H1 (cell line): Measurements from ENCODE around the gene RELT. TPM values are rescaled to one million over a fixed set of nuclear protein-coding genes. Genes with fewer than 3 reads are reported as not detected.
A peak's percentile ranks its signal among the peaks of the same experiment; 100 is the strongest.

Experiments used
- CTCF ChIA-PET: fragments of 300-600 bp; sonication (Branson Sonifier 250); formaldehyde crosslinking; loops from one replicate; lab custom pipeline; 2021; ENCODE audit not compliant: partially characterized antibody; lab: Charles Lee
- POLR2A ChIA-PET: fragments of 300-600 bp; sonication (Branson Sonifier 250); formaldehyde crosslinking; loops from one replicate; lab custom pipeline; 2021; ENCODE audit warnings: inconsistent platforms; ENCODE audit not compliant: partially characterized antibody; lab: Charles Lee
- DNase-seq, 2 experiments: peaks; one replicate each; pipeline versions ENCODE4 v3.0.0 to v3.0.0-alpha.2; 2010 to 2022; ENCODE audit warnings: low spot score in 2 of 2, low read depth in 1 of 2, mixed read lengths in 1 of 2
- FAIRE-seq: peaks from 2 replicates; lab custom pipeline; 2011; peaks lifted over from hg19 to GRCh38; lab: Jason Lieb, UNC
- H2AFZ ChIP-seq: 2 replicates; pipeline ENCODE4 v1.8.1; 2012; ENCODE audit warnings: low read length, inconsistent platforms
- H2AK5ac ChIP-seq: 2 replicates; pipeline ENCODE4 v1.6.1; 2013; ENCODE audit warnings: low read depth, low read length
- H2BK120ac ChIP-seq: replicated peaks from 2 replicates; pipeline ENCODE3; 2013; ENCODE audit warnings: low read depth, low read length, inconsistent platforms
- H2BK12ac ChIP-seq: 2 replicates; pipeline ENCODE4 v1.6.1; 2013; ENCODE audit warnings: low read depth, low read length
- H2BK15ac ChIP-seq: 2 replicates; pipeline ENCODE4 v1.6.1; 2013; ENCODE audit warnings: low read length
- H2BK20ac ChIP-seq: 2 replicates; pipeline ENCODE4 v1.6.1; 2013; ENCODE audit warnings: low read length
- H2BK5ac ChIP-seq: 2 replicates; pipeline ENCODE4 v1.6.1; 2013; ENCODE audit warnings: low read depth, low read length
- H3K14ac ChIP-seq: 2 replicates; pipeline ENCODE4 v1.6.1; 2013; ENCODE audit warnings: inconsistent platforms; ENCODE audit not compliant: insufficient read length
- H3K18ac ChIP-seq: 2 replicates; pipeline ENCODE4 v1.6.1; 2013; ENCODE audit warnings: low read length; ENCODE audit errors: extremely low read depth
- H3K23ac ChIP-seq: 2 replicates; pipeline ENCODE4 v1.6.1; 2013; ENCODE audit warnings: inconsistent platforms; ENCODE audit not compliant: insufficient read length
- H3K23me2 ChIP-seq: 2 replicates; pipeline ENCODE4 v1.6.1; 2013; ENCODE audit warnings: low read depth, low read length
- H3K27ac ChIP-seq: 2 replicates; pipeline ENCODE4 v1.6.1; 2011; ENCODE audit warnings: low read depth, low read length, inconsistent platforms
- H3K27me3 ChIP-seq, 4 experiments: replicated peaks in 1 of 4; 1 replicate in 1 of 4; 2 replicates in 3 of 4; pipeline versions ENCODE4 v1.6.1 to v1.8.1; 2011 to 2013; ENCODE audit warnings: low read length in 3 of 4, mild to moderate bottlenecking in 3 of 4, inconsistent platforms in 2 of 4, mixed read lengths in 2 of 4, moderate library complexity in 1 of 4; ENCODE audit not compliant: control insufficient read depth in 3 of 4, insufficient read depth in 3 of 4; ENCODE audit errors: extremely low read depth in 1 of 4
- H3K36me3 ChIP-seq, 4 experiments: 2 replicates each; pipeline versions ENCODE4 v1.6.1 to v1.8.1; 2011 to 2013; ENCODE audit warnings: mild to moderate bottlenecking in 4 of 4, low read length in 3 of 4, moderate library complexity in 2 of 4, control low read depth in 1 of 4, inconsistent platforms in 1 of 4; ENCODE audit not compliant: insufficient read depth in 4 of 4, control insufficient read depth in 2 of 4
- H3K4ac ChIP-seq: replicated peaks from 2 replicates; pipeline ENCODE3; 2013; ENCODE audit warnings: low read length, low read depth, mixed read lengths, inconsistent platforms; ENCODE audit not compliant: insufficient read length
- H3K4me1 ChIP-seq, 4 experiments: replicated peaks in 1 of 4; 1 replicate in 1 of 4; 2 replicates in 3 of 4; pipeline versions ENCODE4 v1.6.1 to v1.8.1; 2011 to 2013; ENCODE audit warnings: low read length in 3 of 4, inconsistent platforms in 2 of 4, mixed read lengths in 1 of 4; ENCODE audit not compliant: insufficient read depth in 4 of 4, control insufficient read depth in 3 of 4
- H3K4me2 ChIP-seq, 2 experiments: 2 replicates each; pipeline versions ENCODE4 v1.6.1 to v1.8.1; 2011 to 2013; ENCODE audit warnings: low read depth in 2 of 2, low read length in 2 of 2, control low read depth in 1 of 2, inconsistent platforms in 1 of 2, mild to moderate bottlenecking in 1 of 2; ENCODE audit not compliant: insufficient read depth in 1 of 2
- H3K4me3 ChIP-seq, 4 experiments: fragments of 200-600, 300-600 bp in 1 of 4; sonication (generic), shearing (Covaris generic), sonication (Bioruptor Twin) in 1 of 4; 2 replicates each; pipeline versions ENCODE4 v1.5.1 to v1.8.1; 2011 to 2016; ENCODE audit warnings: low read length in 4 of 4, low read depth in 3 of 4, control low read depth in 2 of 4, inconsistent platforms in 2 of 4, mild to moderate bottlenecking in 2 of 4, mixed read lengths in 1 of 4, moderate library complexity in 1 of 4; ENCODE audit not compliant: insufficient read depth in 2 of 4; ENCODE audit errors: extremely low read depth in 1 of 4
- H3K56ac ChIP-seq: replicated peaks from 2 replicates; pipeline ENCODE3; 2013; ENCODE audit warnings: low read depth, mild to moderate bottlenecking, mixed read lengths, low read length, inconsistent platforms; ENCODE audit not compliant: insufficient read length
- H3K79me1 ChIP-seq: 2 replicates; pipeline ENCODE4 v1.6.1; 2013; ENCODE audit warnings: low read depth, low read length, control low read depth
- H3K79me2 ChIP-seq, 2 experiments: 2 replicates each; pipeline versions ENCODE4 v1.6.1 to v1.8.1; 2012 to 2013; ENCODE audit warnings: low read length in 2 of 2, mild to moderate bottlenecking in 2 of 2, inconsistent platforms in 1 of 2; ENCODE audit not compliant: insufficient read depth in 2 of 2, control insufficient read depth in 1 of 2
- H3K9ac ChIP-seq, 4 experiments: replicated peaks in 1 of 4; 1 replicate in 1 of 4; 2 replicates in 3 of 4; pipeline versions ENCODE4 v1.6.1 to v1.8.1; 2011 to 2013; ENCODE audit warnings: low read depth in 3 of 4, low read length in 3 of 4, control low read depth in 2 of 4, mild to moderate bottlenecking in 2 of 4, moderate library complexity in 2 of 4, inconsistent platforms in 1 of 4; ENCODE audit errors: extremely low read depth in 1 of 4
- H3K9me3 ChIP-seq, 2 experiments: 2 replicates each; pipeline versions ENCODE4 v1.6.1 to v1.8.1; 2012 to 2013; ENCODE audit warnings: mild to moderate bottlenecking in 2 of 2, moderate library complexity in 2 of 2, control low read depth in 1 of 2, inconsistent platforms in 1 of 2, low read depth in 1 of 2, low read length in 1 of 2, mixed read lengths in 1 of 2; ENCODE audit not compliant: insufficient read depth in 2 of 2
- H4K20me1 ChIP-seq, 2 experiments: replicated peaks in 1 of 2; 2 replicates each; pipeline versions ENCODE3 to v1.8.1; 2011 to 2013; ENCODE audit warnings: inconsistent platforms in 2 of 2, low read length in 2 of 2, mild to moderate bottlenecking in 1 of 2; ENCODE audit not compliant: insufficient read depth in 2 of 2, control insufficient read depth in 1 of 2
- H4K5ac ChIP-seq: 2 replicates; pipeline ENCODE4 v1.6.1; 2013; ENCODE audit warnings: low read length, low read depth, mixed read lengths, inconsistent platforms; ENCODE audit not compliant: insufficient read length
- H4K8ac ChIP-seq: 2 replicates; pipeline ENCODE4 v1.8.0; 2013; ENCODE audit warnings: mild to moderate bottlenecking, moderate library complexity, low read length, inconsistent platforms; ENCODE audit not compliant: insufficient read depth; ENCODE audit errors: extremely low read depth
- H4K91ac ChIP-seq: replicated peaks from 2 replicates; pipeline ENCODE3; 2013; ENCODE audit warnings: low read length, mixed read lengths, inconsistent platforms; ENCODE audit not compliant: insufficient read length
- CBX5 ChIP-seq: fragments of 300-800, 300-1000 bp; sonication (generic); IDR thresholded peaks from 2 replicates; pipeline ENCODE4 v1.7.1; 2016; ENCODE audit warnings: antibody characterized with exemption, low read length, low read depth
- CREB1 ChIP-seq: IDR thresholded peaks from 2 replicates; pipeline ENCODE4 v1.6.1; 2012; ENCODE audit warnings: inconsistent platforms
- KDM4A ChIP-seq: IDR thresholded peaks from one replicate; pipeline ENCODE4 v1.7.1; 2012; ENCODE audit warnings: low read depth, mild to moderate bottlenecking, moderate library complexity, low read length, inconsistent platforms; ENCODE audit not compliant: severe bottlenecking
- SP2 ChIP-seq: IDR thresholded peaks from 2 replicates; pipeline ENCODE4 v1.6.1; 2012; ENCODE audit warnings: mild to moderate bottlenecking, low read length, inconsistent platforms
- TCF12 ChIP-seq: IDR thresholded peaks from 2 replicates; pipeline ENCODE4 v1.6.1; 2011; ENCODE audit warnings: low read depth, mild to moderate bottlenecking, low read length
- WGBS, 2 experiments: shearing (Covaris generic) in 1 of 2; methylation state at CpG; one replicate each; pipeline versions ENCODE4 v1.1.6 to v1.1.7; 2013 to 2015; ENCODE audit warnings: low lambda C conversion rate in 2 of 2, mixed read lengths in 2 of 2, inconsistent platforms in 1 of 2, low coverage in 1 of 2, missing lambda C conversion rate in 1 of 2; ENCODE audit not compliant: insufficient replicate concordance in 2 of 2, insufficient coverage in 1 of 2, insufficient read length in 1 of 2; ENCODE audit errors: extremely low coverage in 1 of 2, missing lambda C conversion rate in 1 of 2; 5-methylcytosine and 5-hydroxymethylcytosine counted together
- polyA plus RNA-seq, 7 experiments: library from polyadenylated mRNA; depleted of rRNA in 3 of 7; stranded (reverse) in 5 of 7; unstranded in 2 of 7; fragments of >200 nt in 5 of 7; fragments of 200-250 nt in 2 of 7; gene quantifications; 1 replicate in 5 of 7; 2 replicates in 1 of 7; 4 replicates in 1 of 7; pipeline versions ENCODE4 v1.2.1 to v1.2.3, GENCODE V29; 2011 to 2013; ENCODE audit warnings: missing spikeins in 2 of 7, mixed read lengths in 2 of 7
- total RNA-seq: library from RNA; stranded (reverse); fragmentation: NEBNext Ultra II Directional; extraction: Animal tissue kit (Norgen Biotek cat#: 25700); gene quantifications from 2 replicates; pipeline ENCODE4 v1.2.1, GENCODE V29; 2021
- TF ChIP-seq, protein P1 (sequence below): IDR thresholded peaks from 2 replicates; pipeline ENCODE4 v1.6.1; 2012; ENCODE audit warnings: inconsistent platforms
- TF ChIP-seq, protein P2 (sequence below): IDR thresholded peaks from 2 replicates; pipeline ENCODE4 v1.6.1; 2011; ENCODE audit warnings: low read depth, mild to moderate bottlenecking, low read length; ENCODE audit not compliant: insufficient read depth

RELT gene
- total and polyA plus RNA-seq, 2 of the 8 experiments (the other 6 are each of a cell fraction or from before 2014, with no cell fraction given): 3.4 to 5.7 TPM

DNA sequence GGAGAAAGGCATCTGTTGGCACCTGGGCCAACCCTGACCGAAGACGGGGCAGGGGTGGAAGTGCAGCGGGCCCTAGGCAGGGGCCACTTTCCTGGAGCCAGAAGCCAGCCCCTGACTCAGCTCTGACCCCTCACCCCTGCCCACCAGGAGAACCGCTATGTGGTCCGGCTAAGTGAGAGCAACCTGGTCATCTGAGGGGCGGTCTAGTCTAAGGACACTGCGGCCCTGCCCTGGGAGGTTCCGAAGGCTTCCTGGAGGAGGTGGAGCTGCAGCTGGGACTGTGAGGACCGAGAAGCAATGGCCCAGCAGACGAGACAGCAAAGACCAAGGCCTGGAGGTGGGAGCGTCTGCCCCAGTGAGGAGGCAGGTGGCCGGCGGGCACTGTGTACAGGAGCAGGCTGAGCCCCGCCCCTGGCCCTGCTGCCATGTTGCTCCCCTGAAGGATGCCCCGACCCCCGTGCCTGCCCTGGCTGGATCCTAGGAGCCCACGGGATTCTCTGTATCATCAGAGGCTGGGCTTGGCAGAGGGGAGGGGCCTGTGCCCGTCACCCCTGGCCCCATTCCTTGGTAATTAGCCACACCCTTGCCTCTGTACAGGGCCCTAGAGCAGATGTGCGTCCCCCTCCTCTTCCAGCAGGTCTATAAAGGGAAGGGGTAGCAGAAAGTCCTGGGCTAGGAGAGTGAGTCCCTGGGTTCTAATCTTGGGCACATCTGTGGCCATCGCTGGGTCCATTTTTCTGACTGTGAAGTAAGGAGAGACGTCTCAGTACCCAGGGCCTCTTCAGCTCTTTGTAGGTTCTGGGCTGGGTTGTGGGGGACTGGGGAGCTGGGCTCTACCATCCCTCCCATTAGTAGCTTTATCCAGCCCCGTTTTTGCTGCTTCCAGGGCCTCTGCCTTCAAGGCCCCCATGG lies 19.4 kb downstream of the RELT start:
- POLR2A ChIA-PET: interaction anchor here (0.7 to 2.7 kb wide), 5 partner anchors 11 to 86 kb away, joined by 3 to 8 read pairs (median 4); no protein-coding TSS in a partner anchor
- Histone ChIP-seq H3K9me3 (no peaks in the 10 kb centered on the region), H4K20me1 (peaks cover 3 to 4% of the 10 kb centered on the region in 2 experiments), H2BK15ac (no peak overlapping the region), H2BK120ac (no peak overlapping the region), H3K18ac (no peak overlapping the region), H2AFZ (no peak overlapping the region), H4K91ac (no peak overlapping the region), H2AK5ac (no peak overlapping the region)
- no peak for DNase-seq
- TF ChIP-seq TCF12: no peak
- TF ChIP-seq, protein P1, sequence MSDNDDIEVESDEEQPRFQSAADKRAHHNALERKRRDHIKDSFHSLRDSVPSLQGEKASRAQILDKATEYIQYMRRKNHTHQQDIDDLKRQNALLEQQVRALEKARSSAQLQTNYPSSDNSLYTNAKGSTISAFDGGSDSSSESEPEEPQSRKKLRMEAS: no peak
- no peak for TF ChIP-seq SP2
- TF ChIP-seq KDM4A: no peak
- TF ChIP-seq, protein P2, sequence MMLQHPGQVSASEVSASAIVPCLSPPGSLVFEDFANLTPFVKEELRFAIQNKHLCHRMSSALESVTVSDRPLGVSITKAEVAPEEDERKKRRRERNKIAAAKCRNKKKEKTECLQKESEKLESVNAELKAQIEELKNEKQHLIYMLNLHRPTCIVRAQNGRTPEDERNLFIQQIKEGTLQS: no peak
- no peak for TF ChIP-seq CREB1
- no peak for TF ChIP-seq CBX5
- TF ChIP-seq, all 59 proteins: peak for 0
- H3K27ac ChIP-seq: no peak overlapping the region
- H3K27me3 ChIP-seq: no peaks in the 10 kb centered on the region
- no peak overlapping the region for H3K4ac ChIP-seq
- peaks cover 0 to 3% (median 0%) of the 10 kb centered on the region in 4 experiments; a peak in 2 of 7 replicates for H3K4me1 ChIP-seq
- no peak overlapping the region for H3K56ac ChIP-seq
- no peak overlapping the region for H3K23ac ChIP-seq
- no peak overlapping the region for H3K14ac ChIP-seq
- CTCF ChIA-PET: interaction anchor here (0.7 to 59.1 kb wide), 11 partner anchors 10 to 266 kb away, joined by 3 to 1456 read pairs (median 5); no protein-coding TSS in a partner anchor
- H2BK20ac ChIP-seq: no peak overlapping the region
- H4K5ac ChIP-seq: no peak overlapping the region
- H3K4me3 ChIP-seq: no peak overlapping the region
- 86% methylated on average over 17 of the region's 22 CpGs; no CpG with 5 or more reads in 1 of the 2 experiments for WGBS, 2 experiments
- H4K8ac ChIP-seq: peak overlapping the region; percentile 72; the same call in 1 of the 2 replicates
- no peak overlapping the region for H3K9ac ChIP-seq
- H2BK12ac ChIP-seq: no peak overlapping the region
- no peaks in the 10 kb centered on the region for H3K23me2 ChIP-seq
- no peaks in the 10 kb centered on the region for H3K79me2 ChIP-seq
- FAIRE-seq: no peak
- no peaks in the 10 kb centered on the region for H3K36me3 ChIP-seq
- H3K4me2 ChIP-seq: no peak overlapping the region
- H3K79me1 ChIP-seq: no peaks in the 10 kb centered on the region
- H2BK5ac ChIP-seq: no peak overlapping the region
